GM19467 (cell line): ENCODE results near the gene SOX13.

Source experiments
- ATAC-seq: cut with Tn5 transposase; IDR thresholded peaks from one replicate; pipeline ENCODE4 v1.9.1; 2021; ENCODE audit warnings: mild to moderate bottlenecking, moderate library complexity; ENCODE audit not compliant: unreplicated experiment

SOX13 gene

GRCh38 chr1:204059970-204060369 is 12.9 kb upstream of the SOX13 start:
- no peak for ATAC-seq

GRCh38 chr1:204062106-204062505 is 10.8 kb upstream of the SOX13 start:
- no peak for ATAC-seq

GRCh38 chr1:204065174-204065985 is 7.5 kb upstream of the SOX13 start:
- ATAC-seq: no peak

- no peak for ATAC-seq
These were observed 7.0 kb upstream of the SOX13 start for GRCh38 chr1:204065986-204066300.

GRCh38 chr1:204067935-204068334 is 5.0 kb upstream of the SOX13 start:
- ATAC-seq: no peak

GRCh38 chr1:204069887-204070286 is 3.0 kb upstream of the SOX13 start:
- no peak for ATAC-seq

GRCh38 chr1:204070895-204071294 is 2.0 kb upstream of the SOX13 start:
- no peak for ATAC-seq

GRCh38 chr1:204073837-204074273 is 940 bp downstream of the SOX13 start:
- no peak for ATAC-seq

- ATAC-seq: no peak
These were observed 1.6 kb downstream of the SOX13 start for GRCh38 chr1:204074274-204075138.

GRCh38 chr1:204075139-204075521 is 2.2 kb downstream of the SOX13 start:
- ATAC-seq: no peak

- ATAC-seq: no peak
These were observed 3.3 kb downstream of the SOX13 start for GRCh38 chr1:204075890-204076846.

GRCh38 chr1:204076891-204077290 is 4.0 kb downstream of the SOX13 start:
- no peak for ATAC-seq

- ATAC-seq: no peak
These were observed 5.2 kb downstream of the SOX13 start for GRCh38 chr1:204077979-204078696.

- ATAC-seq: no peak
These were observed 6.7 kb downstream of the SOX13 start for GRCh38 chr1:204079608-204079999.

- no peak for ATAC-seq
These were observed 7.4 kb downstream of the SOX13 start for GRCh38 chr1:204080163-204080903.

GRCh38 chr1:204081164-204081790 is 8.4 kb downstream of the SOX13 start:
- no peak for ATAC-seq

- no peak for ATAC-seq
These were observed 9.0 kb downstream of the SOX13 start for GRCh38 chr1:204081791-204082513.

GRCh38 chr1:204083491-204083890 is 10.6 kb downstream of the SOX13 start:
- no peak for ATAC-seq
